Sigmoid colon (tissue), 4 donors: ENCODE measurements around the gene RACGAP1.

Source experiments
- CTCF ChIP-seq, 4 experiments: fragments of 450-650 bp in 3 of 4; fragments of 200-600 bp in 1 of 4; IDR thresholded peaks; one replicate each; pipeline ENCODE4 v1.5.1; 2016 to 2019; ENCODE audit warnings: antibody characterized with exemption in 4 of 4, mild to moderate bottlenecking in 3 of 4, moderate library complexity in 2 of 4
- POLR2A ChIP-seq, 2 donors: fragments of 450-650 bp; IDR thresholded peaks; one replicate each; pipeline ENCODE4 v1.6.1; 2016; ENCODE audit warnings: antibody characterized with exemption in 2 of 2, mild to moderate bottlenecking in 2 of 2, moderate library complexity in 2 of 2
- POLR2AphosphoS5 ChIP-seq, 4 donors: sonication (generic); formaldehyde crosslinking; IDR thresholded peaks; one replicate each; pipeline ENCODE4 v1.6.1; 2017; ENCODE audit warnings: antibody characterized with exemption in 4 of 4

DNA sequence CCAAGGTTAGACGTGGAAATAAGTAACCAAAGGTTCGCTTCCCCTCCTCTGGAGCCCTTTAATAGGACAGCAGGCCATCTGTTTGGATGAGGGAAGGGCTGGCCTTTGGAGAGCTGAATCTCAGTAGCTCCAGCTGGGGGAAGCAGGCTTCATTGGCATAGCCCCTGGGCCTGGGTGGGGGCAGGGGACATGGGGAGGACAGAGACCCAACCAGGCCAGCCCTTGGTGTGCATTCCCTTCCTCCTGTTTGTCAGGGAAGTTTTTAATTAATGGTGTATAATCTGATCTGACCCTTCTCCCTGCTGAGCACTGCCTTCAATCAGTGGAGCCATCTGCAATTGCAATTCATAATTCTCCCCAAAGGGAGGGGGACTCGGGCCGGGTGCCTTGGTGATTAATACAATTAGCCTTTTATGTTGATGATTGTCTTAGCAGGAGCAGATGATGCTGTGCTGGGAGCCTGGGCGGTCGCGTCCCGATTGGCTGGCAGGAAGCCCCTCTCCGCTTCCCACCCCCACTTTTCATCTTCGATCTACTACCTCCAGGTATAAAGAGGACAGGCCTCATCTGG is 46.2 kb downstream of the RACGAP1 start:
- TF ChIP-seq CTCF (IDR thresholded peaks at IDR 0.05): no peak
- no peak for TF ChIP-seq POLR2A (IDR thresholded peaks at IDR 0.05)
- no peak for TF ChIP-seq POLR2AphosphoS5 (IDR thresholded peaks at IDR 0.05)
